ENCODE results near the gene APBB1IP.

DNA sequence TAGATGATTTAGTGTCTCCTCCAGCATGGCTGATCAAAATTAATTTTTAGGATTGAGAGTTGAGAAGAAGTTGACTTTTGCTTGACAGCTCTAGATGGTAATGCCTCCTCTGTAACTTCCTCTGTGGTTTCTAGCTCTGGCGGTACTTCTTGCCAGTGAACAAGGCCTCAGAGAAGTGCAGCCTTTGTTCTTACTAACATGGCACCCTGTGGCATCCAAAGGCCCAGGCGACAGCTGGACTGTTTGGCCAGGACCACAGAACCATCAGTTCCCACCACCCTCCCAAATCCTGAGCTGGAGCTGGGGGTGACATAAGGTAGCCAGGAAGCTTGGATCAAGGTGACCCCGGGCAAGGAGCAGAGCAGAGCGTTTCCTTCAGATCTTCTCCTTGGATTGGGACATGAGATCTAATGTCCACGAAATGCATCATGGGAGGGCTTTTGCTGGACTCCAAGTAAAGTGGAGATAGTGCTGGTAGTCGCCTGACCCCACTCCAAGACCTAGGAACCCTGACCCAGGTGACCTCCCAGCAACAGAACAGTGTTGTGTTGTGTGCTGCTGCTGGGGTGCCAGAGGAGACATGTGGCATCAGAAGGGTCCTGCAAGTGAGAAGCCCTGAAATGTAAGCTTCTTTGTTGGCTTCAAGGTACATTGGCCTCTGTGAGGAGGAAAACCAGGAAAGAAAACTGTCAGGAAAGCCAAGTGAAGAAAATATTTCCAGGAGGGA lies 41.8 kb downstream of the APBB1IP start:
- TF ChIP-seq, protein P1, sequence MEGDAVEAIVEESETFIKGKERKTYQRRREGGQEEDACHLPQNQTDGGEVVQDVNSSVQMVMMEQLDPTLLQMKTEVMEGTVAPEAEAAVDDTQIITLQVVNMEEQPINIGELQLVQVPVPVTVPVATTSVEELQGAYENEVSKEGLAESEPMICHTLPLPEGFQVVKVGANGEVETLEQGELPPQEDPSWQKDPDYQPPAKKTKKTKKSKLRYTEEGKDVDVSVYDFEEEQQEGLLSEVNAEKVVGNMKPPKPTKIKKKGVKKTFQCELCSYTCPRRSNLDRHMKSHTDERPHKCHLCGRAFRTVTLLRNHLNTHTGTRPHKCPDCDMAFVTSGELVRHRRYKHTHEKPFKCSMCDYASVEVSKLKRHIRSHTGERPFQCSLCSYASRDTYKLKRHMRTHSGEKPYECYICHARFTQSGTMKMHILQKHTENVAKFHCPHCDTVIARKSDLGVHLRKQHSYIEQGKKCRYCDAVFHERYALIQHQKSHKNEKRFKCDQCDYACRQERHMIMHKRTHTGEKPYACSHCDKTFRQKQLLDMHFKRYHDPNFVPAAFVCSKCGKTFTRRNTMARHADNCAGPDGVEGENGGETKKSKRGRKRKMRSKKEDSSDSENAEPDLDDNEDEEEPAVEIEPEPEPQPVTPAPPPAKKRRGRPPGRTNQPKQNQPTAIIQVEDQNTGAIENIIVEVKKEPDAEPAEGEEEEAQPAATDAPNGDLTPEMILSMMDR (IDR thresholded peaks at IDR 0.05), result no peak
- TF ChIP-seq POLR2A (IDR thresholded peaks at IDR 0.05), result no peak
